PC-9 (cell line): ENCODE results near the gene NECTIN1.

Experiments
- CTCF ChIP-seq: fragments of 200-600 bp; sonication (generic); conservative IDR thresholded peaks from 2 replicates; pipeline ENCODE4 v1.6.1; 2017; ENCODE audit warnings: mixed run types, antibody characterized with exemption, mild to moderate bottlenecking, moderate library complexity
- EZH2 ChIP-seq: fragments of 200-600 bp; sonication (generic); IDR thresholded peaks from 2 replicates; pipeline ENCODE4 v1.8.0; 2017; ENCODE audit warnings: antibody characterized with exemption, low read depth

DNA sequence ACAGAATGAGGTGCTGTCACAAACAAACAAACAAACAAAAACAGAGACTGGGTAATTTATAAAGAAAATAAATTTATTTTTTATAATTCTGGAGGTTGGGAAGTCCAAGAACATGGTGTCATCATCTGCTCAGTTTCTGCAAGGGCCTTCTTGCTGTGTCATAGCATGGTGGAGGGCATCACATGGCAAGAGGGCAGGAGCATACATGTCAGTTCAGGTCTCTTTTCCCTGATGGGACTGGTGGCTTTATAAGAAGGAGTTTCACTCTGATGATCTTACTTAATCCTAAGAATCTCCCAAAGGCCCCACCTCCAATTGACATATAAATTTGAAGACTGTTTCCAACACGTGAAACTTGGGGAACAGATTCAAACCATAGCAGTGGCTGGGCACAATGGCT lies 135.7 kb downstream of the NECTIN1 start:
- TF ChIP-seq CTCF (no peak), EZH2 (no peak)
